ENCODE measurements around the gene MXD3. TPM values are rescaled to one million over a fixed set of nuclear protein-coding genes. Genes with fewer than 3 reads are reported as not detected.
"Not testable (repeated sequence)": the region's sequence is repeated elsewhere in the genome, so short reads cannot be mapped to it uniquely, and the experiment has no call there.

Gene MXD3
- 26.8 and 38.5 TPM in 2 replicates for total RNA-seq (2014; rRNA removed; shearing (Covaris generic))

DNA sequence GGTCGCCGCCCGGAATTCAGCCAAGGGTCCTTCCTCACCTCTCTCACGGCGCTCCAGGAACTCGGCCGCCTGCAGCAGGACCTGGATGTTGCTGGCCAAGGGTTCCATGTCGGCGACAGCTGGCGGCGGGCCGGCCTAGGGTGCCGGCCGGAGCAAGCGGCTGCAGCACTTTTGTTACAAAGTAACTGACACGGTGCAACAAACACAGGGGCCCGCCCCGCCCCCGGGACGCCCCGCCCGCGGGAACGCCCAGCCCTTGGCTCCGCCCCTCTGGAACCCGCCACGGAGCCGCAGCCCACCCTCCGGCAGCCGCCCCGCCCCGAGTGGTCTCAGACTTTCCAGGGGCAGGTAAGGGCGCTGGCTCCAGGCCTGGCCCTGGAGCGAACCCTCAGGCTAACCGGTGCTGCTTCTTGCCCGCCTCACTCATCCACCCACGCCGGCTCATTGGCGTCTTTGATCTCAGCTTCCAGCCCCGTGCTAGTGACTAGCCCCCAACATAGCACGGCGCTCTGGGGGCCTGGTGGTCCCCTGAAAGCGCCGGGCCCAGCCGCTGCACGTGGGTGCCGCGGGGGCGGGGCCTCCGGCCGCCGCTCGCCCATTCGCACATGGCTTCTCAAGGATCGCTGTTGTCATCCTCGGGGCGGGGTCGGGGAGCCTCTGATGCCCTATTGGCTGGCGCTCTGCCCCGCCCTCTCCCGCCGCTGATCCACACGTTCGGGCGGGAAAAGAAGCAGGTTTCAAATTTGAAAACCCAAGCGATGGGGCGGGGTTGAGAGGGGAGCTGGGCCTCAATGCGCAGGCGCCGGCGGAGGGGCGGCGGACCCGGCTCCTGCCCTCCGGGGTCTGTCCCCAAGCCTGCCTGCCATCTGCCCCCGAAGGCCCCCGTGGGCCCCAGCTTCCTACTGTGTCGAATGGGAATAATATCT lies at the start of gene MXD3:
MXD3 (minus strand) TSS at position 176 of the 926 bp plus-strand sequence; CDS start at position 108, 68 bp downstream.
- in situ Hi-C loops (cut with HindIII; ENCODE audit: low sequenced_read_pairs) = no loop called here
- peak; percentile 94 for DNase-seq (ENCODE audit: low spot score)

DNA sequence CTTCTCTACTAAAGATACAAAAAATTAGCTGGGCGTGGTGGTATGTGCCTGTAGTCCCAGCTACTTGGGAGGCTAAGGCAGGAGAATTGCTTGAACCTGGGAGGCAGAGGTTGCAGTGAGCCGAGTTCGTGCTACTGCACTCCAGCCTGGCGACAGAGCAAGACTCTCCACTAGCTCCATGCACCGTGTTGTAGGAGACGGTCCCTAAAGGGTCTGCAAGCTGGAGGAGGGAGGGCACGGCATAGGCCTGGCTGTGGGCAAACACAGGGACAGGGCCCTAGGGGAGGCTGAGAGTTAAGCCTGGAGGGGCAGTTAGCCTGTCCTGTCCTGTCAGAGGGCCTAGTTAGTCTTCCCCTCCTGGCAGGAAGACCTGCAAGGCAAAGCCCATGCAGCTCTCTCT lies 49.0 kb upstream of the MXD3 start:
- in situ Hi-C loops (cut with HindIII; ENCODE audit: low sequenced_read_pairs); DNase-seq (ENCODE audit: low spot score): not testable (repeated sequence)

GRCh38 chr5:177359860-177360259 lies 48.2 kb upstream of the MXD3 start:
- no peak for DNase-seq (ENCODE audit: low spot score)
- in situ Hi-C loops (cut with HindIII; ENCODE audit: low sequenced_read_pairs) = no loop called here

- DNase-seq (ENCODE audit: low spot score) = no peak
- in situ Hi-C loops (cut with HindIII; ENCODE audit: low sequenced_read_pairs) = no loop called here
Observed at GRCh38 chr5:177359451-177359851, 47.8 kb upstream of the MXD3 start.

GRCh38 chr5:177358370-177358819 lies 46.7 kb upstream of the MXD3 start:
- DNase-seq (ENCODE audit: low spot score) = no peak
- in situ Hi-C loops (cut with HindIII; ENCODE audit: low sequenced_read_pairs) = no loop called here

DNA sequence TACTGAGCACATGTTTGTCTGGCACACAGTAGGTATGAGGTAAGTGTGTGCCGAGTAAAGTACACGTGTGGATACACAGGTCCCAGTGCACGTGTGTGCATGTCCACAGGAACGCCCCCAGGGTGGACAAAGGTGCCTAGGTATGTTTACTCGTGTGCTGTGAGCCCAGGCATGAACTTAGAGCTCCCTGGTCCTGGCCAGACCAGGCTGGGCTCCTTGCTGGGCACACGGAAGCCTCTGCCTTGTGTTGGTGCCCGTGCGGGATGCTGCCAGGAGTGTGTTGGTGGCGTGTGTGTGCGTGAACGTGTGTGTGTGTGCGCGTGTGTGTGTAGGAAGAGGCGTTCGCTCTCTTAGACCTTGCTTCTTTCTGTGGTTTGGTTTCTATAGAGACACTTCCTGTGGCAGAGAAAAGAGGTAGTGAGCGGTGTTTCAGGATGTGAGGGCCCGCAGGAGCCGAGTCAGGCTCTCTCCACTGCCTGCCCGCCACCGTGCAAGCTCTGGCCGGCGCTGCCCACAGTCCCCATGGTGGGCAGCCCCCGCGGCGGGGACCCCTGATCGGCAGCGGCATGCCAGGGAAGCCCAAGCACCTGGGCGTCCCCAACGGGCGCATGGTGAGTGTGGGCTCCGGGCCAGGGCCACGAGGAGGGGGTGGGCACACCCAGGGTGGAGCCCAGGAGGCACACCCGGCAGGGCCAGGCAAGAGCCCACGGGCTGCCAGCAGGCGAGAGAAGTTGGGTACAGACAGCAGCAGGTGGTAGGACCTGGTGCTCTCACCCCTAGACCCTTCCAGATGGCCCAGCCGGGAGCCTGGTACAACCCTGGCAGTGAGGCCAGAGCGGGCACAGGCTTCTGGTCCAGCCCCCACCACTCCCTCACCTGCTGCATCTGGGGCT lies 46.0 kb upstream of the MXD3 start, which contains the start of gene RGS14:
RGS14 (plus strand) TSS at position 466 of the 893 bp plus-strand sequence; CDS start at position 567, 101 bp downstream.
- in situ Hi-C loops (cut with HindIII; ENCODE audit: low sequenced_read_pairs) = no loop called here
- no peak for DNase-seq (ENCODE audit: low spot score)

GRCh38 chr5:177357146-177357458 lies 45.4 kb upstream of the MXD3 start:
- no peak for DNase-seq (ENCODE audit: low spot score)
- in situ Hi-C loops (cut with HindIII; ENCODE audit: low sequenced_read_pairs) = no loop called here

GRCh38 chr5:177356746-177357145 lies 45.0 kb upstream of the MXD3 start:
- DNase-seq (ENCODE audit: low spot score) = no peak
- in situ Hi-C loops (cut with HindIII; ENCODE audit: low sequenced_read_pairs) = no loop called here

GRCh38 chr5:177355868-177356168 lies 44.1 kb upstream of the MXD3 start:
- DNase-seq (ENCODE audit: low spot score) = no peak
- in situ Hi-C loops (cut with HindIII; ENCODE audit: low sequenced_read_pairs) = no loop called here

GRCh38 chr5:177355162-177355867 lies 43.6 kb upstream of the MXD3 start:
- in situ Hi-C loops (cut with HindIII; ENCODE audit: low sequenced_read_pairs) = no loop called here
- DNase-seq (ENCODE audit: low spot score) = no peak

DNA sequence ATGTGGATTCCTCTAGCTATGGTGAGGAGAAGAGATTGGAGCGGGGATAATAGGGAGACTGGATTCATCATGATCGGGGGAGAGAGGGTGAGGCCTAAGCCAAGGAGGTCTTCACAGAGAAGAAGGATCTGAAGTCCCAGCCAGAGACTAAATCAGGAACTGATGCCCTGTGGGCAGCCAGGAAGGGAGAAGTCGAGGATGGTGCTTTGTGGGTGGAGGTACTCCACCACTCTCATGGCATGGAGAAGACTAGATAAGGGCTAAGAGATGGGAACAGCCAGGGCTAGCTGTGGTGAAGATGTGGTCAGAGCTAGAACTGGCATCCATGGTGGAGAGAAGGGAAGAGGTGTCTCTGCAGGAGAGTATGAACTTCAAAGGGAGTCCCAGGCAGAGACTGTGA lies 43.0 kb upstream of the MXD3 start:
- in situ Hi-C loops (cut with HindIII; ENCODE audit: low sequenced_read_pairs) = no loop called here
- no peak for DNase-seq (ENCODE audit: low spot score)

GRCh38 chr5:177354256-177354655 lies 42.6 kb upstream of the MXD3 start:
- in situ Hi-C loops (cut with HindIII; ENCODE audit: low sequenced_read_pairs) = no loop called here

GRCh38 chr5:177353093-177353492 lies 41.4 kb upstream of the MXD3 start:
- in situ Hi-C loops (cut with HindIII; ENCODE audit: low sequenced_read_pairs) = no loop called here
- no peak for DNase-seq (ENCODE audit: low spot score)

More at GRCh38 chr5:177354256-177354655, 42.6 kb upstream of the MXD3 start:
- DNase-seq (ENCODE audit: low spot score) = no peak

GRCh38 chr5:177351392-177352329 lies 40.0 kb upstream of the MXD3 start, which contains the start of gene LMAN2:
Gene LMAN2, minus strand, starts transcription at chr5:177351668. Its CDS starts 21 bp downstream, at chr5:177351647.
- in situ Hi-C loops (cut with HindIII; ENCODE audit: low sequenced_read_pairs) = no loop called here

DNA sequence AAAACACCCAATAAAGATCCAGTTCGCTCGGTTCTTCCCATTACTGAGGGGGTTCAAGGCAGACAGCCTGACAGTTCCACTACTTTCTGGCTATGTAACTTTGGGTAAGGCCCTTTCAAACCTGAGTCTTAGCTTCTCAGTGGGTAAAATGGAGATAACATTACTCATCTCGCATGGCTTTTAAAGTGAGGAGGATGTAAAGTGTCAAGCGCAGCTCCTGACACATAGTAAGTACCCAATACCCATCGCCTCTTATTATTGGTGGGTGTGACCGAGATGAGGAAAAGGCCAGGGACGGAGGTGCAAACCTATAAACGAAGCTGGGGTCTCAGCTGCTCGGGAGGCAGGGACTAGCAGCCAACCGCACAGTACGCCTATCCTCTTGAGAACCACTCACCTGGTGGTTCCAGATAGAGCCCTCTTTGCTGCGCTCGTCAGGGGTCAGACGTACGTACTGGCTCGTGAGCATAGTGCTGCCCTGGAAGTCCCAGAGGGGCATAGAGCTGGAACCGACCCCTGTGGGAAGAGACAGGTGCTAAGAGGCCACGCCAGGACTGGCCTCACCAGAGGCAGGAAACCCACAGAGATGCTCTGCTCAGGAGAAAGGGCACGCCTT lies 39.2 kb upstream of the MXD3 start:
- in situ Hi-C loops (cut with HindIII; ENCODE audit: low sequenced_read_pairs) = no loop called here
- no peak for DNase-seq (ENCODE audit: low spot score)

More at GRCh38 chr5:177351392-177352329, 40.0 kb upstream of the MXD3 start, which contains the start of gene LMAN2:
- DNase-seq (ENCODE audit: low spot score) = peak; percentile 96

GRCh38 chr5:177349762-177350161 lies 38.1 kb upstream of the MXD3 start:
- no peak for DNase-seq (ENCODE audit: low spot score)
- in situ Hi-C loops (cut with HindIII; ENCODE audit: low sequenced_read_pairs) = loop anchor here (10.0 kb wide), 1 partner anchor 95 kb away; the partner anchor contains the start of gene PRR7

- in situ Hi-C loops (cut with HindIII; ENCODE audit: low sequenced_read_pairs) = loop anchor here (10.0 kb wide), 1 partner anchor 95 kb away; the partner anchor contains the start of gene PRR7
- no peak for DNase-seq (ENCODE audit: low spot score)
Observed at GRCh38 chr5:177349362-177349647, 37.6 kb upstream of the MXD3 start.

GRCh38 chr5:177347699-177348098 lies 36.0 kb upstream of the MXD3 start:
- in situ Hi-C loops (cut with HindIII; ENCODE audit: low sequenced_read_pairs) = loop anchor here (10.0 kb wide), 1 partner anchor 97 kb away; the partner anchor contains the start of gene PRR7
- DNase-seq (ENCODE audit: low spot score) = no peak

Measured in G401 (cell line).